Tibial nerve (tissue), 4 donors: ENCODE results near the gene ZNF221. TPM values are rescaled to one million over a fixed set of nuclear protein-coding genes. Genes with fewer than 3 reads are reported as not detected.

Source experiments
- DNase-seq, 2 donors: peaks; one replicate each; pipeline ENCODE4 v3.0.0-alpha.2; 2019; ENCODE audit warnings: low spot score in 2 of 2
- H3K27ac ChIP-seq, 4 donors: fragments of 200-600 bp; sonication (generic) in 3 of 4; one replicate each; pipeline ENCODE4 v1.5.1; 2017 to 2019; ENCODE audit warnings: mild to moderate bottlenecking in 1 of 4
- H3K27me3 ChIP-seq, 2 donors: fragments of 200-600 bp; sonication (generic) in 1 of 2; one replicate each; pipeline versions ENCODE4 v1.5.1 to v1.6.0; 2017 to 2019
- H3K36me3 ChIP-seq, 3 donors: fragments of 200-600 bp; sonication (generic); one replicate each; pipeline ENCODE4 v1.5.1; 2018 to 2019
- H3K4me1 ChIP-seq, 4 donors: fragments of 200-600 bp; sonication (generic) in 3 of 4; one replicate each; pipeline ENCODE4 v1.5.1; 2017 to 2019
- H3K4me3 ChIP-seq, 4 donors: fragments of 200-600 bp; sonication (generic) in 3 of 4; one replicate each; pipeline ENCODE4 v1.5.1; 2017 to 2019; ENCODE audit warnings: mild to moderate bottlenecking in 1 of 4, moderate library complexity in 1 of 4
- H3K9me3 ChIP-seq, 4 donors: fragments of 200-600 bp; sonication (generic) in 3 of 4; one replicate each; pipeline ENCODE4 v1.5.1; 2017 to 2019
- EP300 ChIP-seq, 2 donors: sonication (generic); formaldehyde crosslinking; IDR thresholded peaks; one replicate each; pipeline ENCODE4 v1.6.1; 2017; ENCODE audit warnings: antibody characterized with exemption in 2 of 2, mild to moderate bottlenecking in 1 of 2
- POLR2A ChIP-seq, 2 donors: fragments of 450-650 bp; IDR thresholded peaks; one replicate each; pipeline ENCODE4 v1.6.1; 2017; ENCODE audit warnings: antibody characterized with exemption in 2 of 2, mild to moderate bottlenecking in 2 of 2, moderate library complexity in 2 of 2
- WGBS, 2 donors: methylation state at CpG; one replicate each; pipeline ENCODE4 v1.1.5; 2018; 5-methylcytosine and 5-hydroxymethylcytosine counted together
- total RNA-seq, 4 donors: library from RNA; depleted of rRNA; stranded (reverse); fragments of >200 nt; gene quantifications; one replicate each; pipeline ENCODE4 v1.1.0, GENCODE V29; 2016
- TF ChIP-seq, protein P1 (sequence below), 5 experiments: fragments of 200-600 bp in 3 of 5; fragments of 450-650 bp in 2 of 5; sonication (generic) in 3 of 5; IDR thresholded peaks; one replicate each; pipeline ENCODE4 v1.5.1; 2016 to 2019; ENCODE audit warnings: antibody characterized with exemption in 5 of 5, mild to moderate bottlenecking in 3 of 5, moderate library complexity in 2 of 5

The ZNF221 gene
- total RNA-seq = 1 to 10 TPM; 3.6 to 7.3 (median 6.5) TPM

DNA sequence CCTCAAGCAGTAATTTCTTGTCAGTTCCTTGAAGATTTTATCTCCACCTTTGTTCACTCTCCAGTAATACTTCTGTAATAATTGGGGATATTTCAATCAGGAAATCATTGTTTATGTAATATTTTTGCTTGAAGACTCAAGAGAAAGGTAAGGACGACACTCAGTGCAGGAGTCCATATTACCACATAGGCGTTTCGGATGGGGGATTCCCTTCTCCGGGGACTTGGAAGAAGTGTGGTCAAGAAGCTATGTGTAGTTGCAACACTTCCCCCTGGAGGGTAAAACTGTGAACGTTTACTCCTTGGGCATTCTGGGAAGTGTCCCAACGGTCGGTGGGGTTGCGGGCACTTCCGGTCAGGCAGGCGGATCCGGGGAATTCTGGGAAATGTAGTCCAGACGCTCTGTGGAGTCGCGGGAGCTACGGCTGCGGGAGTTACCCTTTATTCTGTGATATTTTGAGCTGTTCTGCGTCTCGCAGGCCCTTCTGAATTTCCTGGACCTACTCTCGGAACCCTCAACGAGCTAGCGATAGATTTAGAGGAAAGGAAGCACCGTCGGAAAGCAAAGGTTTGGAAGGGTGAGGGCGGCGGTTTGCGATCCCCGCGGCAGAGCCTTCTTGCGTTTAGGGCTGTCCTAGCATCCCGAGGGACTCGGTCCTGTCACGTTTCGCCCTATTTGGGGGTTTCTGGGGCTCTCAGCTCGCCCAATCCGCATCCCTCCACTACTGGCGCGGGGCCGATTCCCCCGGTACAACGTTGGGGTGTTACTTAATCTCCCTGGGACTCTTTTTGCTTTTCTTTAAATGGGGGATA is at the start of gene ZNF221:
Gene ZNF221 (plus strand): TSS at position 395 of the 812 bp plus-strand sequence. CDS start 11,499 bp downstream, outside the sequence.
- Histone ChIP-seq H3K36me3 (peaks cover 0 to 37% (median 0%) of the 10 kb centered on the region in 3 donors), H3K4me3 (peak within 1 kb of the TSS; percentile 42 to 82 (median 58)), H3K4me1 (peaks cover 0 to 3% (median 0%) of the 10 kb centered on the region in 4 donors), H3K27me3 (no peaks in the 10 kb centered on the region), H3K9me3 (peaks cover 0 to 66% (median 9%) of the 10 kb centered on the region in 4 donors), H3K27ac (peak within 1 kb of the TSS in 3 of 4 donors; percentile 69 to 84 (median 81))
- peak; percentile 80 to 91 for DNase-seq
- TF ChIP-seq, protein P1, sequence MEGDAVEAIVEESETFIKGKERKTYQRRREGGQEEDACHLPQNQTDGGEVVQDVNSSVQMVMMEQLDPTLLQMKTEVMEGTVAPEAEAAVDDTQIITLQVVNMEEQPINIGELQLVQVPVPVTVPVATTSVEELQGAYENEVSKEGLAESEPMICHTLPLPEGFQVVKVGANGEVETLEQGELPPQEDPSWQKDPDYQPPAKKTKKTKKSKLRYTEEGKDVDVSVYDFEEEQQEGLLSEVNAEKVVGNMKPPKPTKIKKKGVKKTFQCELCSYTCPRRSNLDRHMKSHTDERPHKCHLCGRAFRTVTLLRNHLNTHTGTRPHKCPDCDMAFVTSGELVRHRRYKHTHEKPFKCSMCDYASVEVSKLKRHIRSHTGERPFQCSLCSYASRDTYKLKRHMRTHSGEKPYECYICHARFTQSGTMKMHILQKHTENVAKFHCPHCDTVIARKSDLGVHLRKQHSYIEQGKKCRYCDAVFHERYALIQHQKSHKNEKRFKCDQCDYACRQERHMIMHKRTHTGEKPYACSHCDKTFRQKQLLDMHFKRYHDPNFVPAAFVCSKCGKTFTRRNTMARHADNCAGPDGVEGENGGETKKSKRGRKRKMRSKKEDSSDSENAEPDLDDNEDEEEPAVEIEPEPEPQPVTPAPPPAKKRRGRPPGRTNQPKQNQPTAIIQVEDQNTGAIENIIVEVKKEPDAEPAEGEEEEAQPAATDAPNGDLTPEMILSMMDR (IDR thresholded peaks at IDR 0.05) = peak in 4 of 5 experiments; percentile 35 to 65 (median 44)
- peak in 1 of 2 donors; percentile 11 for TF ChIP-seq POLR2A (IDR thresholded peaks at IDR 0.05)
- TF ChIP-seq EP300 (IDR thresholded peaks at IDR 0.05) = peak; percentile 46 to 89
- WGBS, 2 donors = 2% methylated on average over 35 to 40 of the region's 40 CpGs

DNA sequence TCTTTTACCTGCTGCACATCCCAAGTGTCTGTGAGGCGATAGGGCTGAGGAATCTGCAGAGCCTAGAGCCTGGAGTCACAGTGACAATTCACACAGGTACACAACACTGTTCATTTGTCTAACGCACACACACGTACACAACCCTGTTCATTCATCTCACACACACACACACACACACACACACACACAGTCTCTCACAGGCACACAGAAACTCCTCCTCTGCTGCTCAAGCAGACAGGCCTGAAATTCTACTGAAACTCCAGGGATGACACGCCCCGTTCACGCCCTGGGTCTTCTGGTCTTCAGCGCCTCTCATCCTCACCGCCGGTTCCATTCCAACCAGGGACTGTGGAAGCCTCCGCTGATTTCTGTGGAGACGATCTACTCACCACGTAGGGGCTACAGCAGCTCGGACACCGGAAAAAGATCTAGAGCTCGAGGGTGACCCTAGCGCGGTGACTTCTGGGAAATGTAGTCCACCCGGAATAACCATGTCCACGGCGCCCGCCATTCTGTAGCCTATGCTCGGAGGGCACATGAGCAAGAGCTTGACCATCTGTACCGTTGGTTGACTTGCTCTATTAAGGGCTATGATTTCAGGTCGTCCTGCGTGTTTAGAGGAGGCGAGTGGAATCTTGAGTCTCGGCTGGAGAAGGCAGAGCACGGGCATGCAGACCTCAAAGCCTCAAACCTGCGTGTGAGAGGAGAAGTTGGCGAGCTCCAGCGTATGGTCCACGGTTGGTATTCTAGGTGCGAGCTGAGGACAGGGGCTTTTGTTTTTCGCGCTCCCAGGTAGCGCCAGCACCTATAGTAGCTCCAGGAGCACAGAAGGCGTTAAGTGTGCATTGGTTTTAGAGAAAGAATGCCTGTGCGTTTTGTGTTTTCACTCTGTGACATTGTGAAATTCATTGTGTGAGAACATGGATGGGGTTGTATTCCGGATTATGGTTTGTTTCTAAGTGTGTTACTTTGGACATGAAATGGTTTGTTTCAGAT is 49.3 kb upstream of the ZNF221 start:
- peak; percentile 38 to 62 for DNase-seq
- WGBS, 2 donors = 18 to 20% methylated on average over 31 to 39 of the region's 39 CpGs
- TF ChIP-seq POLR2A (IDR thresholded peaks at IDR 0.05) (no peak), EP300 (IDR thresholded peaks at IDR 0.05) (no peak)
- TF ChIP-seq, protein P1 (IDR thresholded peaks at IDR 0.05) = no peak
- no peaks in the 10 kb centered on the region for H3K27me3 ChIP-seq
- H3K36me3 ChIP-seq = peaks cover 0 to 24% (median 0%) of the 10 kb centered on the region in 3 donors
- H3K27ac ChIP-seq = no peak overlapping the region
- peaks cover 0 to 98% (median 16%) of the 10 kb centered on the region in 4 donors for H3K9me3 ChIP-seq
- peak overlapping the region; percentile 26 to 51 (median 39) for H3K4me3 ChIP-seq
- H3K4me1 ChIP-seq = peaks cover 0 to 8% (median 0%) of the 10 kb centered on the region in 4 donors

DNA sequence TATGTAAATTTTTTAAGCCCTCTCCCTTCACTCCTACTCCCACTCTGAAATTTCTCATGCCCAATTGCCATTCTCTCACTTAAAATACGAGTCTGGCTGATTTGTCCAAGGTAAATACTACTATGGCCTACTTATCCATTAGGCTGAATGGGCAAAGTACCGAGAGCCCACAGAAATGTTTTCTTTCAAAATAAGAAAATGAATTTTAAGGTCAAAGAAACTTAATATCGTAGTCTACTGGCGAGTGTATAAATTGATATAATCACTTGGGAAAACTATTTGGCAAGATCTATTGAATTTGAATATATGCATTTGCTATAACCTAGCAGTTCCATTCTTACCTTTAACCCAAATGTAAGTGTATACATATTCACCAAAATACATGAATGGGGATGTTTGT is 48.6 kb upstream of the ZNF221 start:
- Histone ChIP-seq H3K4me1 (peaks cover 0 to 8% (median 0%) of the 10 kb centered on the region in 4 donors), H3K36me3 (peaks cover 0 to 17% (median 0%) of the 10 kb centered on the region in 3 donors), H3K9me3 (peaks cover 0 to 97% (median 16%) of the 10 kb centered on the region in 4 donors), H3K4me3 (peak overlapping the region in 1 of 4 donors; percentile 47), H3K27ac (no peak overlapping the region), H3K27me3 (no peaks in the 10 kb centered on the region)
- WGBS, 2 donors = 89 to 95% methylated on average over 4 of the region's 4 CpGs
- no peak for TF ChIP-seq POLR2A (IDR thresholded peaks at IDR 0.05)
- DNase-seq = no peak

DNA sequence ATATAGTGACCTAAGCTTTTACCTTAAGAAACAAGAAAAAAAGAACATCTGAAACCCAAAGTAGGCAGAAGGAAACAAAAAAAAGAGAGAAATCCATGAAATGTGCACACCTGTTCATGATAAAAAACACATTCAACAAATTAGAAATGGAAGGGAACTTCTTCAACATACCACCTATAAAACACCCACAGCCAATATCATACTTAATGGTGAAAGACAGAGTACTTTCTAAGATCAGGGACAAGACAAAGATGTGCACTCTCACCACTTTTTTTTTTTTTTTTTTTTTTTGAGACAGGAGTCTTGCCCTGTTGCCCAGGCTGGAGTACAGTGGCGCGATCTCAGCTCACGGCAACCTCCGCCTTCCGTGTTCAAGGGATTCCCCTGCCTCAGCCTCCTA is 45.1 kb upstream of the ZNF221 start:
- Histone ChIP-seq H3K36me3 (peaks cover 0 to 8% (median 0%) of the 10 kb centered on the region in 3 donors), H3K9me3 (peaks cover 0 to 96% (median 23%) of the 10 kb centered on the region in 4 donors), H3K4me1 (peaks cover 0 to 8% (median 0%) of the 10 kb centered on the region in 4 donors), H3K27ac (no peak overlapping the region), H3K27me3 (no peaks in the 10 kb centered on the region), H3K4me3 (no peak overlapping the region)
- 93 to 96% methylated on average over 5 of the region's 5 CpGs for WGBS, 2 donors
- TF ChIP-seq POLR2A (IDR thresholded peaks at IDR 0.05) = no peak
- TF ChIP-seq, protein P1 (IDR thresholded peaks at IDR 0.05) = no peak
- TF ChIP-seq EP300 (IDR thresholded peaks at IDR 0.05) = no peak
- DNase-seq = no peak

DNA sequence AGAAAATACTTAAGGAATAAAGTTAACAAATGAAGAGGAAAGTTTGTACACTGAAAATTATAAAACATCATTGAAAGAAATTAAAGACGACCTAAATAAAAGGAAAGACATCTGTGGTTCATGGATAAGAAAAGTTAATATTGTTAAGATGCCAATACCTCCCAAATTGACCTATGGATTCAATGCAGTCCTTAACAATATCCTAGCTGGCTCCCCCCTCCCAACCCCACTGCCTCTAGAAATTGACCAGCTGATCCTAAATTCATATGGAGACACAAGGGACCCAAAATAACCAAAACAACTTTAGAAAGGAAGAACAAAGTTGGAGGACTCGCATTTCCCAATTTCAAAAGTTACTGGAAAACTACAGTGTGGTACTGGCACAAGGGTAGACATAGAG is 44.3 kb upstream of the ZNF221 start:
- Histone ChIP-seq H3K4me3 (no peak overlapping the region), H3K9me3 (peaks cover 0 to 96% (median 28%) of the 10 kb centered on the region in 4 donors), H3K27me3 (no peaks in the 10 kb centered on the region), H3K36me3 (peaks cover 0 to 13% (median 0%) of the 10 kb centered on the region in 3 donors), H3K27ac (no peak overlapping the region), H3K4me1 (peaks cover 0 to 2% (median 0%) of the 10 kb centered on the region in 4 donors)
- no peak for TF ChIP-seq EP300 (IDR thresholded peaks at IDR 0.05)
- TF ChIP-seq POLR2A (IDR thresholded peaks at IDR 0.05) = no peak
- TF ChIP-seq, protein P1 (IDR thresholded peaks at IDR 0.05) = no peak
- 95 to 97% methylated on average over 2 of the region's 2 CpGs for WGBS, 2 donors
- no peak for DNase-seq
